HG03342 (cell line): ENCODE data around the gene HSPH1.
"Not testable (repeated sequence)": the region's sequence is repeated elsewhere in the genome, so short reads cannot be mapped to it uniquely, and the experiment has no call there.

Source experiments
- ATAC-seq: cut with Tn5 transposase; IDR thresholded peaks from one replicate; pipeline ENCODE4 v1.9.1; 2021; ENCODE audit warnings: mild to moderate bottlenecking, moderate library complexity; ENCODE audit not compliant: unreplicated experiment

The HSPH1 gene

GRCh38 chr13:31177813-31178495, 16.2 kb upstream of the HSPH1 start:
- not testable (repeated sequence) for ATAC-seq

- no peak for ATAC-seq
Observed at GRCh38 chr13:31175847-31176532, 14.3 kb upstream of the HSPH1 start.

- ATAC-seq = no peak
Observed at GRCh38 chr13:31174018-31174417, 12.3 kb upstream of the HSPH1 start.

GRCh38 chr13:31172535-31172934, 10.8 kb upstream of the HSPH1 start:
- ATAC-seq = no peak

GRCh38 chr13:31172001-31172400, 10.3 kb upstream of the HSPH1 start:
- ATAC-seq = no peak

- ATAC-seq = no peak
Observed at GRCh38 chr13:31168736-31169135, 7.0 kb upstream of the HSPH1 start.

- no peak for ATAC-seq
Observed at GRCh38 chr13:31168166-31168565, 6.5 kb upstream of the HSPH1 start.

GRCh38 chr13:31167490-31167889, 5.8 kb upstream of the HSPH1 start:
- peak; percentile 73 for ATAC-seq

- ATAC-seq = no peak
Observed at GRCh38 chr13:31166591-31166990, 4.9 kb upstream of the HSPH1 start.

GRCh38 chr13:31162151-31163008, 676 bp upstream of the HSPH1 start:
- peak; percentile 84 for ATAC-seq

- ATAC-seq = peak; percentile 24
Observed at GRCh38 chr13:31160857-31161556, 697 bp downstream of the HSPH1 start.

GRCh38 chr13:31159306-31159705, 2.4 kb downstream of the HSPH1 start:
- no peak for ATAC-seq

GRCh38 chr13:31154939-31155338, 6.8 kb downstream of the HSPH1 start:
- no peak for ATAC-seq

GRCh38 chr13:31151837-31152236, 9.9 kb downstream of the HSPH1 start:
- ATAC-seq = no peak

GRCh38 chr13:31150315-31150985, 11.3 kb downstream of the HSPH1 start:
- no peak for ATAC-seq

- ATAC-seq = no peak
Observed at GRCh38 chr13:31149604-31150003, 12.1 kb downstream of the HSPH1 start.

GRCh38 chr13:31145417-31145816, 16.3 kb downstream of the HSPH1 start:
- no peak for ATAC-seq

- no peak for ATAC-seq
Observed at GRCh38 chr13:31138515-31138914, 23.2 kb downstream of the HSPH1 start.

GRCh38 chr13:31136724-31137123, 25.0 kb downstream of the HSPH1 start:
- ATAC-seq = no peak

- no peak for ATAC-seq
Observed at GRCh38 chr13:31134039-31134711, 27.5 kb downstream of the HSPH1 start.
